SU-DHL-6 (cell line): ENCODE measurements around the gene UFD1.

Experiments used
- EZH2phosphoT487 ChIP-seq: fragments of 200-600 bp; sonication (generic), shearing (Covaris generic); conservative IDR thresholded peaks from 2 replicates; pipeline ENCODE4 v1.6.1; 2018; ENCODE audit warnings: mild to moderate bottlenecking, antibody characterized with exemption, low read length, moderate library complexity, mixed read lengths
- TF ChIP-seq, protein P1 (sequence below): fragments of 200-600 bp; sonication (generic); IDR thresholded peaks from one replicate; pipeline ENCODE4 v1.5.1; 2017; ENCODE audit warnings: antibody characterized with exemption, mild to moderate bottlenecking, low read length, moderate library complexity; ENCODE audit not compliant: insufficient read depth, poor library complexity, severe bottlenecking

DNA sequence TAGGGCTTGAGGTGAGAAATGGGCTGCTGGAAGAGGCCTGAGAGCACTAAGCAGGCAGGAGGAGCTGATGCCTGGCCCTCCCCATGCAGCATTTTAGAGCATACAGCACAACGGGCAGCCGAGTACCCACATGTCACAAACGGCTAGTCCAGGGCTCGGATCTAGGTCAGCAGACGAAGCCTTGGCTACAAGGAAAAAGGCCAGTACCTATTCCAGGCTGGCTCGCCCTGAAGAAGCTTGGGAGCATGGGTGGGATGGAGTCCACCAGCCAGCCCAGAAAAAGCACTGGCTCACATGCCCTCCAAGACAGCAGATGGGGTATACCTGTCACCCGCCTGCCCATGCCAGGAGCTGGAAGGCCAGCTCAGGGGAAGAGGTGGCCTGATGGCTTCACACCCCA, 9.6 kb downstream of the UFD1 start:
- TF ChIP-seq, protein P1, sequence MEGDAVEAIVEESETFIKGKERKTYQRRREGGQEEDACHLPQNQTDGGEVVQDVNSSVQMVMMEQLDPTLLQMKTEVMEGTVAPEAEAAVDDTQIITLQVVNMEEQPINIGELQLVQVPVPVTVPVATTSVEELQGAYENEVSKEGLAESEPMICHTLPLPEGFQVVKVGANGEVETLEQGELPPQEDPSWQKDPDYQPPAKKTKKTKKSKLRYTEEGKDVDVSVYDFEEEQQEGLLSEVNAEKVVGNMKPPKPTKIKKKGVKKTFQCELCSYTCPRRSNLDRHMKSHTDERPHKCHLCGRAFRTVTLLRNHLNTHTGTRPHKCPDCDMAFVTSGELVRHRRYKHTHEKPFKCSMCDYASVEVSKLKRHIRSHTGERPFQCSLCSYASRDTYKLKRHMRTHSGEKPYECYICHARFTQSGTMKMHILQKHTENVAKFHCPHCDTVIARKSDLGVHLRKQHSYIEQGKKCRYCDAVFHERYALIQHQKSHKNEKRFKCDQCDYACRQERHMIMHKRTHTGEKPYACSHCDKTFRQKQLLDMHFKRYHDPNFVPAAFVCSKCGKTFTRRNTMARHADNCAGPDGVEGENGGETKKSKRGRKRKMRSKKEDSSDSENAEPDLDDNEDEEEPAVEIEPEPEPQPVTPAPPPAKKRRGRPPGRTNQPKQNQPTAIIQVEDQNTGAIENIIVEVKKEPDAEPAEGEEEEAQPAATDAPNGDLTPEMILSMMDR = no peak
- TF ChIP-seq EZH2phosphoT487 = no peak
